HepG2 (cell line): ENCODE measurements around the gene SYNJ2. TPM values are rescaled to one million over a fixed set of nuclear protein-coding genes. Genes with fewer than 3 reads are reported as not detected.

Experiments used
- DNMT3B ChIP-seq: conservative IDR thresholded peaks from 2 replicates; pipeline ENCODE4 v1.6.1; 2016; ENCODE audit warnings: missing biosample characterization, control low read depth
- MEIS2 ChIP-seq: sonication (generic); formaldehyde crosslinking; IDR thresholded peaks from 2 replicates; pipeline ENCODE4 v1.9.0; 2021; ENCODE audit warnings: mild to moderate bottlenecking, missing genetic modification reagents
- SKI ChIP-seq: fragments of 450-650 bp; IDR thresholded peaks from one replicate; pipeline ENCODE4 v1.6.1; 2018; ENCODE audit warnings: mild to moderate bottlenecking; ENCODE audit not compliant: partially characterized antibody
- TEAD3 ChIP-seq: optimal IDR thresholded peaks from 2 replicates; pipeline ENCODE3; 2016; ENCODE audit warnings: borderline replicate concordance
- ZBTB40 ChIP-seq, 2 experiments: fragments of 450-650 bp in 1 of 2; sonication (generic) in 1 of 2; formaldehyde crosslinking in 1 of 2; IDR thresholded peaks; 2 replicates each; pipeline versions ENCODE4 v1.6.1 to v1.8.0; 2016 to 2022; ENCODE audit warnings: antibody characterized with exemption in 1 of 2, mild to moderate bottlenecking in 1 of 2, missing genetic modification reagents in 1 of 2
- ZNF24 ChIP-seq: fragments of 450-650 bp; IDR thresholded peaks from 2 replicates; pipeline ENCODE4 v1.6.1; 2017; ENCODE audit warnings: antibody characterized with exemption, mild to moderate bottlenecking
- ZNF260 ChIP-seq: sonication (generic); formaldehyde crosslinking; IDR thresholded peaks from 2 replicates; pipeline ENCODE4 v1.4.0; 2020; ENCODE audit warnings: missing genetic modification reagents, low read depth, mild to moderate bottlenecking, borderline replicate concordance
- ZNF30 ChIP-seq: sonication (generic); formaldehyde crosslinking; IDR thresholded peaks from 2 replicates; pipeline ENCODE4 v1.5.0; 2020; ENCODE audit warnings: mild to moderate bottlenecking, missing genetic modification reagents
- ZNF326 ChIP-seq: sonication (generic); formaldehyde crosslinking; IDR thresholded peaks from 2 replicates; pipeline ENCODE4 v1.4.0; 2020; ENCODE audit warnings: missing genetic modification reagents, borderline replicate concordance
- ZNF468 ChIP-seq: sonication (generic); formaldehyde crosslinking; IDR thresholded peaks from 2 replicates; pipeline ENCODE4 v1.8.0; 2022; ENCODE audit warnings: mild to moderate bottlenecking, moderate library complexity, missing genetic modification reagents
- ZNF543 ChIP-seq: sonication (generic); formaldehyde crosslinking; IDR thresholded peaks from 2 replicates; pipeline ENCODE4 v1.4.0; 2020; ENCODE audit warnings: mild to moderate bottlenecking, missing genetic modification reagents
- ZNF652 ChIP-seq: IDR thresholded peaks from 2 replicates; pipeline ENCODE4 v1.6.1; 2016; ENCODE audit warnings: low read depth, borderline replicate concordance
- polyA plus RNA-seq, 8 experiments: library from polyadenylated mRNA; depleted of rRNA in 3 of 8; stranded (reverse) in 7 of 8; unstranded in 1 of 8; fragments of >200 nt; fragmentation: Illumina TruSeq in 4 of 8; extraction: Trizol in 4 of 8; gene quantifications; 2 replicates each; pipeline versions ENCODE4 v1.2.1 to v1.2.3, GENCODE V29; 2011 to 2016; ENCODE audit warnings: low read depth in 4 of 8, missing spikeins in 1 of 8, mixed read lengths in 1 of 8; ENCODE audit not compliant: insufficient read depth in 1 of 8
- total RNA-seq, 5 experiments: library from RNA; depleted of rRNA; stranded (reverse); fragments of >200 nt; fragmentation: Illumina TruSeq; extraction: Trizol; gene quantifications; 2 replicates each; pipeline ENCODE4 v1.2.3, GENCODE V29; 2016; ENCODE audit warnings: low read depth in 1 of 5
- TF ChIP-seq, protein P1 (sequence below): sonication (generic); formaldehyde crosslinking; IDR thresholded peaks from 2 replicates; pipeline ENCODE4 v1.9.0; 2021; ENCODE audit warnings: missing genetic modification reagents, borderline replicate concordance
- TF ChIP-seq, protein P2 (sequence below): sonication (generic); formaldehyde crosslinking; conservative IDR thresholded peaks from 2 replicates; pipeline ENCODE4 v1.8.0; 2022; ENCODE audit warnings: missing genetic modification reagents

Gene SYNJ2
- total and polyA plus RNA-seq, 2 of the 13 experiments (the other 11 are each of a cell fraction or from before 2014, with no cell fraction given) = 39.1 to 57.6 TPM

DNA sequence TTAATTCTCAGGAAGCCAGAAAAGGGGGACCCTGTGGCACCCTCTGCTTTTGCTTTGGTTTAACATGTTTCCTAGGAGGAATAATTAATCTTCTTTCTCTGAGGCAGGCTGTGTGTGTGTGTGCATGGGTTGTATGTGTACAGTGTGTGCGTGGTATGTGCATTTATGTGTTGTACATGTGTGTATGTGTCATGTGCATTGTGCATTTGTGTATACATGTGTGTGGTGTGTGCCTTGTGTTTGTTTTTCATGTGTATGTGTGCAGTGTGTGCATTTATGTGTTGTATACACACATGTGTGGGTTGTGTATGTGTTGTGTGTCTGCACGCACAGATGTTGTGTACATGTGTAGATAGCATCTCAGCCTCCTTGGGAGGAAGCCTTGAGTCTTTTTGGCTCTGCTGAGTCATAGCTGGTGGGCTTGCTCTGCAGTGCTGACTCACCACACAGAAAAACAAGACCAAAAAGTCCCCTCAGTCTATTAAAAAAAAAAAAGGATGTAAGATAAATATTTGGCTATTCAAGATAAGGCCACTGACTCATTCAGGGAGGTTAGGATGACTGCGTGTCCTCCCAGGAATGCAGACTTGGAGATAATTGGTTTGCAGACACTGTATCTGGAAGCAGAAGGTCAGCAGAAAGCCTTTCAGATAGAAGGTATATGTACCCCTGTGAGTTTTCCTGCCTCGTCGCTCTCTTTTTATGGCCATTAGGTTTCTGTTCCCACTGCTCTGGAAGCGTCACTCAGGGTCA is 58.6 kb downstream of the SYNJ2 start (continued):
- TF ChIP-seq, protein P1, sequence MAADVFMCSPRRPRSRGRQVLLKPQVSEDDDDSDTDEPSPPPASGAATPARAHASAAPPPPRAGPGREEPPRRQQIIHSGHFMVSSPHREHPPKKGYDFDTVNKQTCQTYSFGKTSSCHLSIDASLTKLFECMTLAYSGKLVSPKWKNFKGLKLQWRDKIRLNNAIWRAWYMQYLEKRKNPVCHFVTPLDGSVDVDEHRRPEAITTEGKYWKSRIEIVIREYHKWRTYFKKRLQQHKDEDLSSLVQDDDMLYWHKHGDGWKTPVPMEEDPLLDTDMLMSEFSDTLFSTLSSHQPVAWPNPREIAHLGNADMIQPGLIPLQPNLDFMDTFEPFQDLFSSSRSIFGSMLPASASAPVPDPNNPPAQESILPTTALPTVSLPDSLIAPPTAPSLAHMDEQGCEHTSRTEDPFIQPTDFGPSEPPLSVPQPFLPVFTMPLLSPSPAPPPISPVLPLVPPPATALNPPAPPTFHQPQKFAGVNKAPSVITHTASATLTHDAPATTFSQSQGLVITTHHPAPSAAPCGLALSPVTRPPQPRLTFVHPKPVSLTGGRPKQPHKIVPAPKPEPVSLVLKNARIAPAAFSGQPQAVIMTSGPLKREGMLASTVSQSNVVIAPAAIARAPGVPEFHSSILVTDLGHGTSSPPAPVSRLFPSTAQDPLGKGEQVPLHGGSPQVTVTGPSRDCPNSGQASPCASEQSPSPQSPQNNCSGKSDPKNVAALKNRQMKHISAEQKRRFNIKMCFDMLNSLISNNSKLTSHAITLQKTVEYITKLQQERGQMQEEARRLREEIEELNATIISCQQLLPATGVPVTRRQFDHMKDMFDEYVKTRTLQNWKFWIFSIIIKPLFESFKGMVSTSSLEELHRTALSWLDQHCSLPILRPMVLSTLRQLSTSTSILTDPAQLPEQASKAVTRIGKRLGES (CRISPR knock-in tag) = peak; percentile 68
- no peak for TF ChIP-seq ZNF24
- no peak for TF ChIP-seq ZNF326
- peak; percentile 20; the same call in 1 of the 2 replicates for TF ChIP-seq ZNF652
- TF ChIP-seq ZNF468 (CRISPR knock-in tag) = no peak
- no peak for TF ChIP-seq ZNF30
- TF ChIP-seq SKI = peak; percentile 90
- TF ChIP-seq DNMT3B = peak; percentile 65
- TF ChIP-seq TEAD3 (CRISPR knock-in tag) = peak; percentile 99
- TF ChIP-seq MEIS2 (CRISPR knock-in tag) = peak; percentile 73; the same call in 1 of the 2 replicates
- TF ChIP-seq, protein P2, sequence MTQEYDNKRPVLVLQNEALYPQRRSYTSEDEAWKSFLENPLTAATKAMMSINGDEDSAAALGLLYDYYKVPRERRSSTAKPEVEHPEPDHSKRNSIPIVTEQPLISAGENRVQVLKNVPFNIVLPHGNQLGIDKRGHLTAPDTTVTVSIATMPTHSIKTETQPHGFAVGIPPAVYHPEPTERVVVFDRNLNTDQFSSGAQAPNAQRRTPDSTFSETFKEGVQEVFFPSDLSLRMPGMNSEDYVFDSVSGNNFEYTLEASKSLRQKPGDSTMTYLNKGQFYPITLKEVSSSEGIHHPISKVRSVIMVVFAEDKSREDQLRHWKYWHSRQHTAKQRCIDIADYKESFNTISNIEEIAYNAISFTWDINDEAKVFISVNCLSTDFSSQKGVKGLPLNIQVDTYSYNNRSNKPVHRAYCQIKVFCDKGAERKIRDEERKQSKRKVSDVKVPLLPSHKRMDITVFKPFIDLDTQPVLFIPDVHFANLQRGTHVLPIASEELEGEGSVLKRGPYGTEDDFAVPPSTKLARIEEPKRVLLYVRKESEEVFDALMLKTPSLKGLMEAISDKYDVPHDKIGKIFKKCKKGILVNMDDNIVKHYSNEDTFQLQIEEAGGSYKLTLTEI = no peak
- TF ChIP-seq ZNF543 (CRISPR knock-in tag) = peak; percentile 14; the same call in 1 of the 2 replicates
- no peak for TF ChIP-seq ZBTB40 (IDR thresholded peaks at IDR 0.05)
- TF ChIP-seq ZBTB40 (CRISPR knock-in tag; IDR thresholded peaks at IDR 0.05) = no peak
- TF ChIP-seq ZNF260 (CRISPR knock-in tag) = no peak
